NAMALWA (cell line): ENCODE measurements around the gene FNDC3B.
"Not testable (repeated sequence)": the region's sequence is repeated elsewhere in the genome, so short reads cannot be mapped to it uniquely, and the experiment has no call there.

Experiments used
- DNase-seq: peaks from one replicate; pipeline ENCODE4 v3.0.0-alpha.2; 2015; ENCODE audit warnings: low spot score

The FNDC3B gene

GRCh38 chr3:172367205-172368105 lies 328.1 kb downstream of the FNDC3B start:
- DNase-seq = no peak

- DNase-seq = not testable (repeated sequence)
These were observed 329.2 kb downstream of the FNDC3B start for GRCh38 chr3:172368556-172368955.

GRCh38 chr3:172369590-172370259 lies 330.3 kb downstream of the FNDC3B start:
- no peak for DNase-seq

GRCh38 chr3:172370419-172370818 lies 331.0 kb downstream of the FNDC3B start:
- no peak for DNase-seq

- DNase-seq = no peak
These were observed 332.2 kb downstream of the FNDC3B start for GRCh38 chr3:172371544-172371943.

- DNase-seq = no peak
These were observed 333.5 kb downstream of the FNDC3B start for GRCh38 chr3:172372895-172373294.

GRCh38 chr3:172373912-172374311 lies 334.5 kb downstream of the FNDC3B start:
- no peak for DNase-seq

- no peak for DNase-seq
These were observed 335.9 kb downstream of the FNDC3B start for GRCh38 chr3:172375206-172375850.

- DNase-seq = no peak
These were observed 337.0 kb downstream of the FNDC3B start for GRCh38 chr3:172376402-172376801.

- DNase-seq = no peak
These were observed 337.5 kb downstream of the FNDC3B start for GRCh38 chr3:172376881-172377280.

GRCh38 chr3:172378439-172378838 lies 339.1 kb downstream of the FNDC3B start:
- DNase-seq = no peak

GRCh38 chr3:172379372-172379771 lies 340.0 kb downstream of the FNDC3B start:
- no peak for DNase-seq

GRCh38 chr3:172380632-172381031 lies 341.3 kb downstream of the FNDC3B start:
- no peak for DNase-seq

GRCh38 chr3:172383306-172383796 lies 344.0 kb downstream of the FNDC3B start:
- DNase-seq = no peak

- no peak for DNase-seq
These were observed 345.5 kb downstream of the FNDC3B start for GRCh38 chr3:172384836-172385235.

GRCh38 chr3:172387728-172388127 lies 348.4 kb downstream of the FNDC3B start:
- DNase-seq = no peak

- no peak for DNase-seq
These were observed 349.2 kb downstream of the FNDC3B start for GRCh38 chr3:172388412-172389078.

GRCh38 chr3:172390792-172391191 lies 351.4 kb downstream of the FNDC3B start:
- no peak for DNase-seq

- no peak for DNase-seq
These were observed 352.4 kb downstream of the FNDC3B start for GRCh38 chr3:172391592-172392302.

- no peak for DNase-seq
These were observed 355.3 kb downstream of the FNDC3B start for GRCh38 chr3:172394692-172395091.

- DNase-seq = no peak
These were observed 357.0 kb downstream of the FNDC3B start for GRCh38 chr3:172396400-172396799.
